ENCODE measurements around the gene PODNL1. TPM values are rescaled to one million over a fixed set of nuclear protein-coding genes. Genes with fewer than 3 reads are reported as not detected.

Gene PODNL1
- total and polyA plus RNA-seq, 2 experiments from 2014 or later, result 6.2 to 45.3 TPM

- peak; percentile 73 for DNase-seq
- WGBS, 2 experiments (ENCODE audit: low coverage in 1 of 2, low lambda C conversion rate in 2 of 2, missing lambda C conversion rate in 2 of 2), result 53 to 61% methylated on average over 2 of the region's 2 CpGs
Measured at GRCh38 chr19:13920940-13921747, 17.1 kb downstream of the PODNL1 start.

GRCh38 chr19:13920524-13920923 lies 17.7 kb downstream of the PODNL1 start:
- WGBS, 2 experiments (ENCODE audit: low coverage in 1 of 2, low lambda C conversion rate in 2 of 2, missing lambda C conversion rate in 2 of 2), result 99 to 100% methylated on average over 9 to 11 of the region's 11 CpGs
- DNase-seq, result no peak
- TF ChIP-seq EZH2phosphoT487 (IDR thresholded peaks at IDR 0.05; ENCODE audit: insufficient read depth, low read depth) (no peak), EZH2 (IDR thresholded peaks at IDR 0.05; ENCODE audit: insufficient read depth, poor library complexity, severe bottlenecking) (no peak)
- H3K4me1 ChIP-seq (ENCODE audit: insufficient read depth), result no peaks in the 10 kb centered on the region
- no peak overlapping the region for H2AFZ ChIP-seq
- H3K9me3 ChIP-seq (ENCODE audit: low read depth), result no peaks in the 10 kb centered on the region
- no peak overlapping the region for H3K4me2 ChIP-seq (ENCODE audit: unreplicated experiment)
- in situ Hi-C loops (cut with MboI), result no loop called here
- no peaks in the 10 kb centered on the region for H3K27me3 ChIP-seq (replicated peaks; ENCODE audit: insufficient read depth)
- no peaks in the 10 kb centered on the region for H3F3A ChIP-seq (ENCODE audit: insufficient read depth)
- H3K27ac ChIP-seq, result no peak overlapping the region
- H3K9me2 ChIP-seq (ENCODE audit: insufficient read depth), result no peaks in the 10 kb centered on the region
- H3K4me3 ChIP-seq, result no peak overlapping the region
- peaks cover 20% of the 10 kb centered on the region for H3K36me3 ChIP-seq (ENCODE audit: low read depth)
- H4K20me1 ChIP-seq (ENCODE audit: insufficient read depth), result no peaks in the 10 kb centered on the region
- H3K79me2 ChIP-seq (ENCODE audit: insufficient read depth), result no peaks in the 10 kb centered on the region
- no peak overlapping the region for H3K9ac ChIP-seq

More at GRCh38 chr19:13920940-13921747, 17.1 kb downstream of the PODNL1 start:
- TF ChIP-seq EZH2 (IDR thresholded peaks at IDR 0.05; ENCODE audit: insufficient read depth, poor library complexity, severe bottlenecking) (no peak), EZH2phosphoT487 (IDR thresholded peaks at IDR 0.05; ENCODE audit: insufficient read depth, low read depth) (no peak)
- Histone ChIP-seq H4K20me1 (ENCODE audit: insufficient read depth) (no peaks in the 10 kb centered on the region), H3K9me3 (ENCODE audit: low read depth) (no peaks in the 10 kb centered on the region), H3F3A (ENCODE audit: insufficient read depth) (no peaks in the 10 kb centered on the region), H3K4me1 (ENCODE audit: insufficient read depth) (no peaks in the 10 kb centered on the region), H3K79me2 (ENCODE audit: insufficient read depth) (no peaks in the 10 kb centered on the region), H3K27ac (no peak overlapping the region), H3K4me3 (no peak overlapping the region), H3K36me3 (ENCODE audit: low read depth) (peaks cover 20% of the 10 kb centered on the region), H3K27me3 (replicated peaks; ENCODE audit: insufficient read depth) (no peaks in the 10 kb centered on the region), H3K4me2 (ENCODE audit: unreplicated experiment) (no peak overlapping the region), H3K9ac (no peak overlapping the region), H3K9me2 (ENCODE audit: insufficient read depth) (no peaks in the 10 kb centered on the region), H2AFZ (no peak overlapping the region)
- in situ Hi-C loops (cut with MboI), result no loop called here

- in situ Hi-C loops (cut with MboI), result no loop called here
- Histone ChIP-seq H3K79me2 (ENCODE audit: insufficient read depth) (no peaks in the 10 kb centered on the region), H3K9ac (no peak overlapping the region), H3K4me1 (ENCODE audit: insufficient read depth) (no peaks in the 10 kb centered on the region), H3K4me3 (no peak overlapping the region), H3K36me3 (ENCODE audit: low read depth) (peaks cover 20% of the 10 kb centered on the region), H3K9me3 (ENCODE audit: low read depth) (no peaks in the 10 kb centered on the region), H3K27ac (no peak overlapping the region), H3K9me2 (ENCODE audit: insufficient read depth) (no peaks in the 10 kb centered on the region), H4K20me1 (ENCODE audit: insufficient read depth) (no peaks in the 10 kb centered on the region), H3K27me3 (replicated peaks; ENCODE audit: insufficient read depth) (no peaks in the 10 kb centered on the region), H3K4me2 (ENCODE audit: unreplicated experiment) (no peak overlapping the region), H3F3A (ENCODE audit: insufficient read depth) (no peaks in the 10 kb centered on the region), H2AFZ (no peak overlapping the region)
- WGBS, 2 experiments (ENCODE audit: low coverage in 1 of 2, low lambda C conversion rate in 2 of 2, missing lambda C conversion rate in 2 of 2), result 90 to 95% methylated on average over 16 to 20 of the region's 34 CpGs
- no peak for DNase-seq
- TF ChIP-seq EZH2 (IDR thresholded peaks at IDR 0.05; ENCODE audit: insufficient read depth, poor library complexity, severe bottlenecking) (no peak), EZH2phosphoT487 (IDR thresholded peaks at IDR 0.05; ENCODE audit: insufficient read depth, low read depth) (no peak)
Measured at GRCh38 chr19:13918726-13919411, 19.3 kb downstream of the PODNL1 start.

- DNase-seq, result no peak
- no peaks in the 10 kb centered on the region for H3K27me3 ChIP-seq (replicated peaks; ENCODE audit: insufficient read depth)
- WGBS, 2 experiments (ENCODE audit: low coverage in 1 of 2, low lambda C conversion rate in 2 of 2, missing lambda C conversion rate in 2 of 2), result 90 to 91% methylated on average over 14 of the region's 14 CpGs
Measured at GRCh38 chr19:13917888-13918406, 20.3 kb downstream of the PODNL1 start.

More at GRCh38 chr19:13917888-13918406, 20.3 kb downstream of the PODNL1 start:
- no peak overlapping the region for H3K9ac ChIP-seq
- H3K4me2 ChIP-seq (ENCODE audit: unreplicated experiment), result no peak overlapping the region
- H3K79me2 ChIP-seq (ENCODE audit: insufficient read depth), result no peaks in the 10 kb centered on the region
- TF ChIP-seq EZH2phosphoT487 (IDR thresholded peaks at IDR 0.05; ENCODE audit: insufficient read depth, low read depth) (no peak), EZH2 (IDR thresholded peaks at IDR 0.05; ENCODE audit: insufficient read depth, poor library complexity, severe bottlenecking) (no peak)
- in situ Hi-C loops (cut with MboI), result no loop called here
- no peaks in the 10 kb centered on the region for H3K9me2 ChIP-seq (ENCODE audit: insufficient read depth)
- H3K4me3 ChIP-seq, result no peak overlapping the region
- peaks cover 17% of the 10 kb centered on the region for H3K36me3 ChIP-seq (ENCODE audit: low read depth)
- H3K4me1 ChIP-seq (ENCODE audit: insufficient read depth), result no peaks in the 10 kb centered on the region
- H3F3A ChIP-seq (ENCODE audit: insufficient read depth), result no peaks in the 10 kb centered on the region
- H2AFZ ChIP-seq, result no peak overlapping the region
- no peaks in the 10 kb centered on the region for H3K9me3 ChIP-seq (ENCODE audit: low read depth)
- H4K20me1 ChIP-seq (ENCODE audit: insufficient read depth), result no peaks in the 10 kb centered on the region
- H3K27ac ChIP-seq, result no peak overlapping the region

All from GM23248 (cell line).